GM18508 (cell line): Measurements from ENCODE around the gene TGM1.
A peak's percentile ranks its signal among the peaks of the same experiment; 100 is the strongest.
"Not testable (repeated sequence)": the region's sequence is repeated elsewhere in the genome, so short reads cannot be mapped to it uniquely, and the experiment has no call there.

Source experiments
- ATAC-seq: cut with Tn5 transposase; IDR thresholded peaks from one replicate; pipeline ENCODE4 v1.9.1; 2021; ENCODE audit warnings: moderate number of reproducible peaks; ENCODE audit not compliant: insufficient read depth, unreplicated experiment

TGM1 gene

GRCh38 chr14:24256960-24257359 lies 6.0 kb downstream of the TGM1 start:
- ATAC-seq: no peak

DNA sequence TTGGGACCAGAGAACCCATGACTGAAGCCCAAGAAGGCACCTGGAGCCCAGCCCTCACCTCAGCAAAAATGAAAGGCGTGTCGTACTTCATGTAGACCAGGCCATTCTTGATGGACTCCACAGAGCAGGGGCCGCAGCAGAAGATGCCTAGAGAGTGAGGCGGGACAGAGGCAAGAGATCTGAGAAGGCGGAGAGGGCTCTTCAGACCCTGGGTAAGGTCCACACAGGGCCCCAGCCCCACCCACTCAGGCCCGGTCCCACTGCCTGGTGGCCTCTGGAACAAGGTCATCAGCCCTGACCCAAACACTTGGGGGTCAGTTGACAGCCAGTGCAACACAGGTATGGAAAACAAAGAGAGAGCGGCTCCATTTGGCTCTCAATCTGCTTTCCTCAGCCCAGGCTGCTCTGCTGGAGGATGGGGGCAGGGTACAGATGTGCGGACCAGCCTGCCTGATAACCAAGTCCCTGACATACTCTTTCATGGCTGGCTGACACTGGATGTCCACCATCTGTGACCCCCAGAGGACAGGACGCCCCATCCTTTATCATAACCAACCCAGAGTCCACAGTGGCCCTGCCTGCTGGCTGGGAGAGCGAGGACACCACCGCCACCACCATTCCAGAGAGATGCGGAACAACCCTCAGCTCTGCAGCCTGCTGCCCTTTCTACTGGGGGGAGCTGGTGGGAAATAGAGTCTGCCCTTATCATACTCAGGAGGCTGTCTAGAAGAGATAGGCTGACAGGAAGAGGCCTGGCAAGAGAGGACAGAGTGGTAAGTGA lies 6.9 kb downstream of the TGM1 start:
- ATAC-seq: no peak

- ATAC-seq: no peak
These were observed 7.5 kb downstream of the TGM1 start for GRCh38 chr14:24255438-24255837.

DNA sequence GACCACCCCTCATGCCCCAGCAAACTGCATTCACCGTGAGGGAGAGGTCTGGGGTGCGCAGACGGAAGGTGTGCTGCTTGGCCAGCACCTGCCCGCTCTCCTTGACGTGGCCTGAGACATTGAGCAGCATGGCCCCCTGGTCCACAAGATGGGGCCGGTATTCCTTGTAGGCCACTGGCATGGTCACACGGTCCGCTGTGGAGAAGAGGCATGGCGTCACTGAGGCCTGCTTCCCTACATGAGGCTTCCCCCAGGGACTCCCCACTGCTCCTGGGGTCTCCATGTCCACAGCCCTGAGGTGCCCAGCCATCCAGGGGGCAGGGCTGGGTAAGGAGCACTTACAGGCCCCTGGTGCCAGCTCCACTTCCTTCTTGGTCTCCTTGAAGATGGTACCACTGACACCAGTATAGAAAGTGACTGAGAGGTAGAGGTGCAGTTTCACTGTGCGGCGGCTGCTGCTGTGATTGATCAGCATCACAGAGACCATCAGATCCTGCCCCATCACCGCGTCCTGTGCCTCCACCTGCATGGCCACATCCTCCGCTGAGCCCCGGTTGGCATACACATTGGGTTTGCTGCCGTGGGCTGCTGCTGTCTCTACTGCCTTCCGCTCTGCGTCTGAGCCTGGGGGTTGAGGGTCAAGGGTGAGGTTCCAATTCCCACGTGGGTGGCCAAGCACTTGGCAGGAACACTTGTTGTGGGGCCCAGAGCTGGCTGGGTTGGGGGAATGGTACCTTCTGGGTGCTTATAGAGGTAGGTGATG lies 8.2 kb downstream of the TGM1 start:
- ATAC-seq: no peak

DNA sequence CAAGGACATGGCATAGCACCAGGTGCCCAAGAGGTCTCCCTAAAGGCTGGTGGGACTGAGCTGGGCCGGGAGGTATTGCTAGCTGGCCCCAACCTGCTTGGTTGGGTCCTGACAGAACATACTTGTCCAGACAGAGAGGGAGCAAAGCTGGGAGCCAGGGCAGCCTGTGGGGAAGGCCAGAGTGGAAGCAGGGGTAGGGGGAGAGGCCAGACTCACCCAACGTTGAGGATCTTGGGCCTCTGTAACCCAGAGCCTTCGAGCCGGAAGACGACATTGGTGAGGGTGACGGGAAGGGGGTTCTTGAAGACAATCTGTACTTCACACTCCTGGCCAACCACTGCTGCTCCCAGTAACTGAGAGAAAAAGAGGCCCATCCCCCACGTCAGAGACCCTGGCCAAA lies 9.0 kb downstream of the TGM1 start:
- ATAC-seq: no peak

DNA sequence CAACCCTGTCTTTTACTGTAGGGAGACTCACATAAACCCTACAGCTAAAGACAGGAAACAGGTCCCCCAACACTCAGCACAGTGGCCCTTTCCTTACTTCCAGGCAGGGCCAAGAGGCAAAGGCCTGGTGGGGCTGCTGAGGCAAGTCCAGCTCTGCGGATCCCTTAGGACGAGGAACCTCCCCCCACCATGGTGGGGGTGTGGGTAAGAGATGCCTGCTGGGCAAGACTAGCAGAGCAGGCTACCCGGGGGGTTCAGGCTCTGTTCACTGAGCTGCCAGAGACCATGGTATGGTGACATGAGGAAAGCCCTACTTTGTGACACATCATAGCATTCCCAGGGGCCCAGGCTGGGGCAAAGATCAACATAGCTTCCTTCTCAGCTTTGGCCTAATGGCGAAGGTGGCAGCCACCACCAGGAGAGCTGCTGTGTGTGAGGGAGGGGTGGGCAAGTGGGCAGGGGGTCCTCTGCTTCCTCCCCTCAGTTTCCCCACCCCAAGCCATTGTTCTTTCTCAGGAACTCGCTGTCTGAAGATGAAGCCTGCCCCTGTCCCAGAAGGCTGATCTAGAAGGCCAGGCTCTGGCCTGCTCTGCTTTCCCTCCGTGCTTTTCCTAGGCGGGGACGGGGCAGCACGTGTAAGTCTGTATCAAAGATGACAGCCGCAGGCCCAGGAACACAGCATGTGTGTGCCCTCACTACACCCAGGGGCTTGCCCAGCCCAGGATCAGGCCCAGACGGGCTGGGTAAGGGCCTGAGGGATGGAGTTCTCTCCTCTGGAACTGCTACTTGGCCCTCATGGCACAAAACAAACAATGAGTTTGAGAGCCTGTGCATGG lies 10.5 kb downstream of the TGM1 start:
- no peak for ATAC-seq

- ATAC-seq: no peak
These were observed 11.1 kb downstream of the TGM1 start for GRCh38 chr14:24251880-24252288.

- no peak for ATAC-seq
These were observed 12.6 kb downstream of the TGM1 start for GRCh38 chr14:24250354-24250753.

GRCh38 chr14:24249230-24250021 lies 13.6 kb downstream of the TGM1 start:
- ATAC-seq: no peak

- no peak for ATAC-seq
These were observed 15.6 kb downstream of the TGM1 start for GRCh38 chr14:24247422-24247821.

GRCh38 chr14:24246765-24247212 lies 16.2 kb downstream of the TGM1 start:
- no peak for ATAC-seq

GRCh38 chr14:24245350-24245749 lies 17.6 kb downstream of the TGM1 start:
- ATAC-seq: not testable (repeated sequence)

GRCh38 chr14:24243336-24243836 lies 19.6 kb downstream of the TGM1 start:
- no peak for ATAC-seq

GRCh38 chr14:24241829-24242443 lies 21.0 kb downstream of the TGM1 start:
- peak; percentile 44 for ATAC-seq

- no peak for ATAC-seq
These were observed 22.7 kb downstream of the TGM1 start for GRCh38 chr14:24240110-24240918.

- ATAC-seq: no peak
These were observed 24.4 kb downstream of the TGM1 start for GRCh38 chr14:24238527-24239037.

- no peak for ATAC-seq
These were observed 24.9 kb downstream of the TGM1 start for GRCh38 chr14:24238123-24238522.

GRCh38 chr14:24237463-24237955 lies 25.5 kb downstream of the TGM1 start:
- no peak for ATAC-seq
